Posterior vena cava (tissue), 2 donors: ENCODE measurements around the gene MAU2. TPM values are rescaled to one million over a fixed set of nuclear protein-coding genes. Genes with fewer than 3 reads are reported as not detected.

Experiments
- DNase-seq: peaks from one replicate; pipeline ENCODE4 v3.0.0-alpha.2; 2020; ENCODE audit warnings: low spot score
- intact Hi-C, 2 donors: fragments of 100-400 bp; cut with DNase I; formaldehyde crosslinking; loops; one replicate each; pipeline versions ENCODE4 v1.14.1 to v1.14.2; 2022 to 2023
- total RNA-seq, 2 donors: library from RNA; stranded (reverse); fragmentation: NEBNext Ultra II Directional; extraction: Animal tissue kit (Norgen Biotek cat#: 25700); gene quantifications; one replicate each; pipeline ENCODE4 v1.2.1, GENCODE V29; 2021
- donor health status: DM: yes; HTN: yes; CAD: no.
- donor health status: DM: yes; HTN: yes; CAD: no.

MAU2 gene
- total RNA-seq, 2 donors from 2014 or later, result 37.1 to 42.0 TPM

DNA sequence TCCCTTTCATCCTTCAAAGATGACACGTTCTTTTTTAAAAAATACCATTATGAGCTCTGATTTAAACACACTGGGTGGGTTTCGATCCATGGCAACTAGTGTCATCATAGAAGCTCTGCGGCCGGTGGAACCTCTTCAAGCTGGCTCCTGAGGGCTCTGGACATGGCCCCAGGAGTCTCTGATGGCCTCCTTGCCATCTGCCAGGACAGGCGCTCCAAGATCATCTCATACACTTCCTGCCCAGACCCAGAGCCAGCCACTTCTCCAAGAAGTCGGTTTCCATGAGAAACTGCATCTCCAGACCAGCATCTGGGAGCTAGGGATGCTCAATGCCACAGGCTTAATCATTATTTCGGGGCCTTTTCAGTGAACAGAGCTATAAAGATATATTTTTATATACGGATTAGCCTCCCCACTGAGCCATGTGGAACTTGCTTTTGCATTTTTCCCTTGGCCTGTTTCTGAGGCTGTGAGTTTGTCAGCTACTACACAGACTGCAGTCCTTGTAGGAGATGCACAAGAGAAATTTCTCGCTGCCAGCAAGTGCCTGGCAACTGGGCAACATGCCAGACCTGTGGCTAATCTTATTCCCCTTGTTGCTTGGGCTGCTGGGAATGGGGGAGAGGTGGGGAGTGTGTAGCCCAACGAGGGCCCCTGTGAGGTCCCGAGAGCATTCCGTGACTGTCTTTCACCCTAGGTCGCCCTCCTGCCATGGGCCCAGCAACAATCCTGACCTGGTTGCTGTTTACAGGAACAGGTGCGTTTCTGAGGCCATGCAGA lies 16.3 kb upstream of the MAU2 start:
- intact Hi-C loops, result no loop called here
- no peak for DNase-seq

GRCh38 chr19:19305066-19305465 lies 15.6 kb upstream of the MAU2 start:
- DNase-seq, result no peak
- intact Hi-C loops, result no loop called here

- DNase-seq, result no peak
- intact Hi-C loops, result no loop called here
Measured at GRCh38 chr19:19305696-19306095, 14.9 kb upstream of the MAU2 start.

GRCh38 chr19:19306191-19306590 lies 14.4 kb upstream of the MAU2 start:
- intact Hi-C loops, result no loop called here
- DNase-seq, result no peak

GRCh38 chr19:19308373-19308772 lies 12.3 kb upstream of the MAU2 start:
- no peak for DNase-seq
- intact Hi-C loops, result no loop called here

GRCh38 chr19:19315444-19315843 lies 5.2 kb upstream of the MAU2 start:
- intact Hi-C loops, result no loop called here

GRCh38 chr19:19316082-19316481 lies 4.5 kb upstream of the MAU2 start:
- no peak for DNase-seq
- intact Hi-C loops, result no loop called here

More at GRCh38 chr19:19315444-19315843, 5.2 kb upstream of the MAU2 start:
- no peak for DNase-seq

- DNase-seq, result no peak
- intact Hi-C loops, result no loop called here
Measured at GRCh38 chr19:19319732-19320360, 783 bp upstream of the MAU2 start.

DNA sequence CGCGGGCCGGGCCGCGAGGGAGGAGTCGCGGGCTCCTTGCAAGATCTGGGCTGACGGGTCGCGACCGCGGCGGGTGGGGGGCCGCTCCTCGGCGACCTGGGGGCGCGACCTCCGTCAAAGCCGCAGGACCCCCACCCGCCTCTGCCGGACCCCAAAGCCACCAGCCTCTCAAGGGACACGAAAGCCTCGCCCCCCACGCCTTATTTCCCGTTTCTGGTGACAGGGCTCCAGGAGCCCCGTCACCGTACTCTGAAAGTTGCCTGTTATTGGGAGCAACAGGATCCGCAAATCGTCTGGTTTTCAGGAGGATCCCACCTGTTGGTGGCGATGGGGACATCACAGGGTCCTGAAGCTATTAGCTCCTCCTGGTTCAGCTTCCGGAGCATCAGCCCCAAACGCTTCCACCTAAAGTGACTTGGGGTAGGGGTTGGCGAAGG lies 530 bp downstream of the MAU2 start:
- intact Hi-C loops, result no loop called here

GRCh38 chr19:19324059-19324770 lies 3.6 kb downstream of the MAU2 start:
- DNase-seq, result no peak
- intact Hi-C loops, result no loop called here

More for the DNA sequence above, 530 bp downstream of the MAU2 start:
- no peak for DNase-seq

- intact Hi-C loops, result no loop called here
- DNase-seq, result no peak
Measured at GRCh38 chr19:19327672-19328071, 7.0 kb downstream of the MAU2 start.

GRCh38 chr19:19329126-19329525 lies 8.5 kb downstream of the MAU2 start:
- DNase-seq, result no peak
- intact Hi-C loops, result no loop called here

- DNase-seq, result no peak
- intact Hi-C loops, result loop anchor here in 1 of 2 donors (1.0 kb wide), 1 partner anchor 32 kb away; no protein-coding TSS in a partner anchor
Measured at GRCh38 chr19:19334063-19334988, 13.7 kb downstream of the MAU2 start.

- intact Hi-C loops, result loop anchor here in 1 of 2 donors (1.0 kb wide), 1 partner anchor 31 kb away; no protein-coding TSS in a partner anchor
- no peak for DNase-seq
Measured at GRCh38 chr19:19334989-19335344, 14.3 kb downstream of the MAU2 start.

GRCh38 chr19:19335408-19336158 lies 15.0 kb downstream of the MAU2 start:
- intact Hi-C loops, result no loop called here
- no peak for DNase-seq

GRCh38 chr19:19336597-19336996 lies 16.0 kb downstream of the MAU2 start:
- intact Hi-C loops, result no loop called here

DNA sequence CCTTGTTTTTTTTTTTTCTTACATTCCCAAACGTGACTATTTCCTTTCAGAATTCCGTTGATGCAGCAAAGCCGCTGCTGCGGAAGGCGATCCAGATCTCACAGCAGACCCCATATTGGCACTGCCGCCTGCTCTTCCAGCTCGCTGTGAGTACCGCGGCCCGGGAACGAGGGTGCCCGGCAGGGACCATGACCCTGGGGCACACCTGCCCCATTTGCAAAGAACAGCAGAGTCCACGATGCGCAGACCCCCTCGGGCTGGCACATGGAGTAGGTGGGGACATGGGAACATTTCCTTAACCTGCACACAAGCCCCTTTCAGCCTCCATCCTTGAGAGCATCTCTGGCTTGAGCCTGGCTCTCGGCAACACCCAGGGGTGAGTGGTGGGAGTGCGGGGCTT lies 16.5 kb downstream of the MAU2 start:
- intact Hi-C loops, result no loop called here
- no peak for DNase-seq

More at GRCh38 chr19:19336597-19336996, 16.0 kb downstream of the MAU2 start:
- DNase-seq, result no peak

- DNase-seq, result no peak
- intact Hi-C loops, result no loop called here
Measured at GRCh38 chr19:19338082-19338481, 17.5 kb downstream of the MAU2 start.
